ENCODE results near the gene ZNF766.

ZNF766 gene

GRCh38 chr19:52269338-52270261 lies at the start of gene ZNF766:
Gene ZNF766 (plus strand): TSS chr19:52269587. CDS start chr19:52269614, 27 bp downstream.
- peak within 1 kb of the TSS; percentile 95 for H3K4me3 Mint-ChIP-seq
- peak within 1 kb of the TSS; percentile 93 for H3K27ac Mint-ChIP-seq
- H3K9me3 Mint-ChIP-seq = peaks cover 45% of the 10 kb centered on the region
- peaks cover 53% of the 10 kb centered on the region for H3K36me3 Mint-ChIP-seq (ENCODE audit: low read depth)
- intact Hi-C loops (cut with micrococcal nuclease) = loop anchor here (1.0 to 2.0 kb wide), 2 partner anchors 27 to 258 kb away; partner anchors contain the start of genes ZNF480 and ZNF808
- H3K27me3 Mint-ChIP-seq = no peaks in the 10 kb centered on the region
- H3K4me1 Mint-ChIP-seq (ENCODE audit: low read depth) = peaks cover 13% of the 10 kb centered on the region

- intact Hi-C loops (cut with micrococcal nuclease) = no loop called here
- no peaks in the 10 kb centered on the region for H3K4me1 Mint-ChIP-seq (ENCODE audit: low read depth)
- no peaks in the 10 kb centered on the region for H3K9me3 Mint-ChIP-seq
- H3K4me3 Mint-ChIP-seq = no peak overlapping the region
- H3K36me3 Mint-ChIP-seq (ENCODE audit: low read depth) = peaks cover 100% of the 10 kb centered on the region
- no peak overlapping the region for H3K27ac Mint-ChIP-seq
- no peaks in the 10 kb centered on the region for H3K27me3 Mint-ChIP-seq
Observed at GRCh38 chr19:52219611-52220010, 49.8 kb upstream of the ZNF766 start.

GRCh38 chr19:52221031-52221430 lies 48.4 kb upstream of the ZNF766 start:
- Mint-ChIP-seq H3K4me3 (no peak overlapping the region), H3K36me3 (ENCODE audit: low read depth) (peaks cover 100% of the 10 kb centered on the region), H3K27ac (no peak overlapping the region), H3K27me3 (no peaks in the 10 kb centered on the region), H3K9me3 (no peaks in the 10 kb centered on the region), H3K4me1 (ENCODE audit: low read depth) (no peaks in the 10 kb centered on the region)
- intact Hi-C loops (cut with micrococcal nuclease) = no loop called here

- Mint-ChIP-seq H3K27ac (no peak overlapping the region), H3K27me3 (no peaks in the 10 kb centered on the region), H3K9me3 (no peaks in the 10 kb centered on the region), H3K4me3 (no peak overlapping the region), H3K36me3 (ENCODE audit: low read depth) (peaks cover 100% of the 10 kb centered on the region), H3K4me1 (ENCODE audit: low read depth) (no peaks in the 10 kb centered on the region)
- intact Hi-C loops (cut with micrococcal nuclease) = no loop called here
Observed at GRCh38 chr19:52221831-52222375, 47.5 kb upstream of the ZNF766 start.

- H3K4me3 Mint-ChIP-seq = no peak overlapping the region
Observed at GRCh38 chr19:52224211-52224610, 45.2 kb upstream of the ZNF766 start.

GRCh38 chr19:52226652-52227051 lies 42.7 kb upstream of the ZNF766 start:
- Mint-ChIP-seq H3K4me1 (ENCODE audit: low read depth) (no peaks in the 10 kb centered on the region), H3K4me3 (no peak overlapping the region), H3K9me3 (no peaks in the 10 kb centered on the region), H3K27me3 (no peaks in the 10 kb centered on the region), H3K27ac (no peak overlapping the region), H3K36me3 (ENCODE audit: low read depth) (peaks cover 75% of the 10 kb centered on the region)
- intact Hi-C loops (cut with micrococcal nuclease) = no loop called here

More at GRCh38 chr19:52224211-52224610, 45.2 kb upstream of the ZNF766 start:
- Mint-ChIP-seq H3K27me3 (no peaks in the 10 kb centered on the region), H3K9me3 (no peaks in the 10 kb centered on the region), H3K4me1 (ENCODE audit: low read depth) (no peaks in the 10 kb centered on the region), H3K36me3 (ENCODE audit: low read depth) (peaks cover 100% of the 10 kb centered on the region), H3K27ac (no peak overlapping the region)
- intact Hi-C loops (cut with micrococcal nuclease) = no loop called here

- Mint-ChIP-seq H3K27ac (no peak overlapping the region), H3K36me3 (ENCODE audit: low read depth) (peaks cover 68% of the 10 kb centered on the region), H3K27me3 (no peaks in the 10 kb centered on the region), H3K4me1 (ENCODE audit: low read depth) (no peaks in the 10 kb centered on the region), H3K9me3 (no peaks in the 10 kb centered on the region), H3K4me3 (no peak overlapping the region)
- intact Hi-C loops (cut with micrococcal nuclease) = no loop called here
Observed at GRCh38 chr19:52227196-52227940, 42.0 kb upstream of the ZNF766 start.

GRCh38 chr19:52227980-52228379 lies 41.4 kb upstream of the ZNF766 start:
- Mint-ChIP-seq H3K27me3 (no peaks in the 10 kb centered on the region), H3K36me3 (ENCODE audit: low read depth) (peaks cover 62% of the 10 kb centered on the region), H3K4me1 (ENCODE audit: low read depth) (no peaks in the 10 kb centered on the region), H3K27ac (no peak overlapping the region), H3K4me3 (no peak overlapping the region), H3K9me3 (no peaks in the 10 kb centered on the region)
- intact Hi-C loops (cut with micrococcal nuclease) = no loop called here

GRCh38 chr19:52229524-52229923 lies 39.9 kb upstream of the ZNF766 start:
- no peak overlapping the region for H3K4me3 Mint-ChIP-seq
- H3K27ac Mint-ChIP-seq = no peak overlapping the region
- H3K27me3 Mint-ChIP-seq = no peaks in the 10 kb centered on the region
- peaks cover 6% of the 10 kb centered on the region for H3K4me1 Mint-ChIP-seq (ENCODE audit: low read depth)
- peaks cover 47% of the 10 kb centered on the region for H3K36me3 Mint-ChIP-seq (ENCODE audit: low read depth)
- intact Hi-C loops (cut with micrococcal nuclease) = no loop called here
- H3K9me3 Mint-ChIP-seq = no peaks in the 10 kb centered on the region

- no peak overlapping the region for H3K4me3 Mint-ChIP-seq
- H3K9me3 Mint-ChIP-seq = no peaks in the 10 kb centered on the region
- intact Hi-C loops (cut with micrococcal nuclease) = loop anchor here (10.0 kb wide), 1 partner anchor 396 kb away; no protein-coding TSS in a partner anchor
- peaks cover 35% of the 10 kb centered on the region for H3K36me3 Mint-ChIP-seq (ENCODE audit: low read depth)
- peaks cover 13% of the 10 kb centered on the region for H3K4me1 Mint-ChIP-seq (ENCODE audit: low read depth)
- H3K27ac Mint-ChIP-seq = no peak overlapping the region
- H3K27me3 Mint-ChIP-seq = no peaks in the 10 kb centered on the region
Observed at GRCh38 chr19:52230685-52231084, 38.7 kb upstream of the ZNF766 start.

- Mint-ChIP-seq H3K27me3 (no peaks in the 10 kb centered on the region), H3K27ac (no peak overlapping the region), H3K4me3 (no peak overlapping the region), H3K4me1 (ENCODE audit: low read depth) (peaks cover 13% of the 10 kb centered on the region), H3K36me3 (ENCODE audit: low read depth) (peaks cover 29% of the 10 kb centered on the region), H3K9me3 (no peaks in the 10 kb centered on the region)
- intact Hi-C loops (cut with micrococcal nuclease) = loop anchor here (10.0 kb wide), 1 partner anchor 397 kb away; no protein-coding TSS in a partner anchor
Observed at GRCh38 chr19:52231154-52231910, 38.1 kb upstream of the ZNF766 start.

- H3K4me3 Mint-ChIP-seq = no peak overlapping the region
- H3K27me3 Mint-ChIP-seq = no peaks in the 10 kb centered on the region
- H3K4me1 Mint-ChIP-seq (ENCODE audit: low read depth) = peaks cover 13% of the 10 kb centered on the region
- intact Hi-C loops (cut with micrococcal nuclease) = loop anchor here (10.0 kb wide), 1 partner anchor 400 kb away; no protein-coding TSS in a partner anchor
- H3K36me3 Mint-ChIP-seq (ENCODE audit: low read depth) = no peaks in the 10 kb centered on the region
- H3K9me3 Mint-ChIP-seq = no peaks in the 10 kb centered on the region
- peak overlapping the region; percentile 11 for H3K27ac Mint-ChIP-seq
Observed at GRCh38 chr19:52234406-52234805, 35.0 kb upstream of the ZNF766 start.

GRCh38 chr19:52237197-52237596 lies 32.2 kb upstream of the ZNF766 start:
- Mint-ChIP-seq H3K9me3 (no peaks in the 10 kb centered on the region), H3K4me1 (ENCODE audit: low read depth) (peaks cover 13% of the 10 kb centered on the region), H3K27ac (no peak overlapping the region), H3K4me3 (no peak overlapping the region), H3K36me3 (ENCODE audit: low read depth) (no peaks in the 10 kb centered on the region), H3K27me3 (peaks cover 1% of the 10 kb centered on the region)
- intact Hi-C loops (cut with micrococcal nuclease) = loop anchor here (2.0 to 10.0 kb wide), 2 partner anchors 98 to 402 kb away; partner anchors contain the start of gene ZNF616
